ENCODE data around the gene MARCHF9.

Gene MARCHF9

DNA sequence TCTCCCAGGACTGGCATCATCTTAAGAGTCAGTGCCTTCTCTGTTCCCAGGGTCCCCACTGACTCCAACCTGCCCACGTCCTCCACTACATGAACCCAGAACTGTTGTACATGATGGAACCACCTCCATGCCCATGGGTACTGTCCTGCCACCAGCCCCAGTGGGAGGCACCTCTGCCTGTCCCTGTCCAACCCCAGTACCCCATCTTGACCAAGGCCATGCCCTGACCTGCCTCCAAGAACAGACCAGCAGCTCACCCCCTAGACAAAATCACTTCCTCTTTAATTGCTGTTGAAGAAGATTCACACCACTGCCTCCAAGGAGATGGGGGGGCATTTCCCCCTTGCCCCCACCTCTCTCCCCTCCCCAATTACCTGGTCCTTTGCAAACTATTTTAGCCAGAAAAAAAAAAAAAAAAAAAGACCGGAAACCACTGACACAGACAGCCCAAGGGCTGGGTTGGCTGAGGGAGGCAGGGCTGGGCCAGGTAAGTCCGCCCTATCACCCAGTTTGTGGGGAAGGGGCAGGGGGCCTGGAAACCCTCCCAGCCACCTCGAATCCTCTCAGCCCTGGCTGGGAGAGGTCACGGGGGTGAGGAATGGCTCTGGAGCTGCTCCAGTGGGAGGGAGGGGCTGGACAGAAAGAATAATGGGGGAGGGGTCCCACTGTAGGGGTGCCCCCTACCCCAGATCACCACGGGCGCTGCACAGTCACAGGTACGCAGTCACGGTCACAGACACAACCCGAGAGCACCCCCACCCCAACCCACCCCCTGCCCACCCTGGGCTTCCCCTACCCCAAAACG is 29.8 kb upstream of the MARCHF9 start:
- DNase-seq, result no peak

DNA sequence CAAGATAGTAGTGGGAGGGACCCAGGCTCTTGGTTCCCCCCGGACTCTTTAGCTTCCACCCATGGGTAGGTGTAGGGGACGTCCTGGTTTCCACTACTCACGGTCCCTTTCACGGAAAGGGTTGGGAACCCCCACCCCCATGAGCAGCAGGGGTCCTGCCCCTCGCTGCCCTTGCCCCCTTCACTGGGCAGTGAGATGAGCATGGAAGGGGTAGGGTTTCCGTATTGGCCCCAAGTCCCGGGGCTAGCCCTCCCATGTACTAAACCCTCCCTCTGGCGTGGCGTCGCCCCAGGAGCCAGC is 29.1 kb upstream of the MARCHF9 start:
- no peak for DNase-seq

DNA sequence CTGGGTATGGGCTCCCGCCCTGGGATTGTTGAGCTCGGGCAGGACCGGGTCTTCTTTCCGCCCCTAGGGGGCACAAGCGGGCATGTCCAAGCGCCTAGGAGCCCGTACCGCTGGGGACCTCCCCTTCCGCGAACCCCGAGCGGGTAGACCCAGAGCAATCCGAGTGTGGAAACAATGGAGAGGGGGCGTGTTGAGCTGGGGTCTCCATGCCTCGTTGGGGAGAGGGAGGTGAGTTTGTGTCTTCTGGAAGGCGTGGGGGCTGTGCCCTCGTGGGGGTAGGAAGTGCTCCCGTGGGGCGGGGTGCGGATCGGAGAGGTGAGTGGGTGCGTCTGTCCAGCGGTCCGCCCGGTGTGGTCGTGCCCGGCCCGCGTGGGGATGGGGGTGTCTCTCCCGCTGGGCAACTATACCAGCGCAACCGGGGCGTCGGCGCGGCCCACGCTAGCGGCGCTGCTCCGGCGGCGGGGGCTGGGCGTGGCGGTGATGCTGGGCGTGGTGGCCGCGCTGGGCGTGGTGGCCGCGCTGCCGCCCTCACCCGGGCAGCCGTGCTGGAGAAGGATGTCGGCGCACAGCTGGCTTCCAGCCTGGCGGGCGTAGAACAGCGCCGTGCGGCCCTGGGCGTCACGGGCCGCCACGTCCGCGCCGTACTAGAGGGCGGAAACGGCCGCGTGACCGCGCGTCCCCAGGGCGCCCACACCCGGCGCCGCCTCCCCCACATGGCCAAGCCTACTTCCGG is 28.6 kb upstream of the MARCHF9 start:
- no peak for DNase-seq

DNA sequence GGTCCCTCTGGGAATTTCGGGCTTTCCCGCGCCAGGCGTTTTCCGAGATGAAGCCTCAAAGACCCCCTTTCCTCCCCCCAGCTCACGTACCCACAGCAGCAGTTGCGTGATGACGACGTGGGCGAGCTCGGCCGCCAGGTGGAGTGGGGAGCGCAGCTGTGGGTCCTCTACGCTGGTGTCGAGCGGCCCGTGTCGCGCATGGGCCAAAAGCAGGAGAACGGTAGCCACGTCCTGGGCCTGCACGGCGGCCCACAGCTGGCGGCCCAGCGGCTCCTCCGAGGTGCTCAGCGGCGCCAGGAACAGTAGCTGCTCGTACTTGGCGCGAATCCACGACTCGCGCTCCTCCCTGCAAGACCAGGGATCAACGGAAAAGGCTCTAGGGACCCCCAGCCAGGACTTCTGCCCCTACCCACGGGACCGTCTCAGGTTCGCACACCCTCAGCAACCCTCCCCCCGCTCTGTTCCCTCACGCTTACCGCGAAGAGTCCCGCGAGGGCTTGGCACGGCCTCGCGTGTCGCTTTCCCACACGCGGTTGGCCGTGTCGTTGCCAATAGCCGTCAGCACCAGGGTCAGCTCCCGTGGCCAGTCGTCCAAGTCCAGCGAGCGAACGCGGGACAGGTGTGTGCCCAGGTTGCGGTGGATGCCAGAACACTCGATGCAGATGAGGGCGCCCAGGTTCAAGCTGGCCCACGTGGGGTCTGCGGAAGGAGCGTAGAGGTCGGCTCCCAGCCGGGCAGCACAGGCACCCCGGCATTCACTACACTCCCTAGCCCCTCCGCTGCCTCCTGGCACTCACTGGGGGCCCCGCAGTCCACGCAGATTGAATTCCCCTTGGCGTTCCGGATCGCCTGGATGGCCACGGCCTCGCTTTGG is 27.8 kb upstream of the MARCHF9 start:
- DNase-seq, result no peak

DNA sequence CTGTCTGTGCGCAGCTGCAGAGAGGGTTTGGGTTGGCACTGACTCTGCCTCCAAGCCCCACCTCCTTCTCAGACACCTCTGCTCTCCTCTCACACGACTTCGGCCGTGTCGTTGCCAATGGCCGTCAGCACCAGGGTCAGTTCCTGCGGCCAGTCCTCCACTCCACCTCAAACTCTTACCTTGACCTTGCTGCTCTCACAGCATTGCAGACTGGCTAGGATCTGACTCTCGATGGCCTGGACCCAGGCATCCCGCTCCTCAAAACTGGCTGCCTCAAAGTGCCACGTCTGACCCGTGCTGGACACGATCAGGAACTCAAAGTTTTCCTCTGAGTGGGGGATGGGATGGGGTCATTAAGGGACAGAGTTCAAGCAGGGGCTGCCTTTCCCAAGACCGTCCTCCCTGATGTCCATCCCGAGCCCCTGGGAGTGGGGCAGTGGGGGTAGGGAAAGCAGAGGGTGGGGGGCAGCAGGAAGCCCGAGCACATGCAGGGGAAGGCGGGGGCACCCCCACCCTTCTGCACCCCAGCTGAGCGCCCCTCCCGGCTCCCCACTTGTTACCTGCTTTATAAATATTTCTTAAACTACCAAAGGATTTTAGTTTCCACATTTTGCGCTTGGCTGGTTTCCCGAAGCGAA is 27.0 kb upstream of the MARCHF9 start:
- no peak for DNase-seq

DNA sequence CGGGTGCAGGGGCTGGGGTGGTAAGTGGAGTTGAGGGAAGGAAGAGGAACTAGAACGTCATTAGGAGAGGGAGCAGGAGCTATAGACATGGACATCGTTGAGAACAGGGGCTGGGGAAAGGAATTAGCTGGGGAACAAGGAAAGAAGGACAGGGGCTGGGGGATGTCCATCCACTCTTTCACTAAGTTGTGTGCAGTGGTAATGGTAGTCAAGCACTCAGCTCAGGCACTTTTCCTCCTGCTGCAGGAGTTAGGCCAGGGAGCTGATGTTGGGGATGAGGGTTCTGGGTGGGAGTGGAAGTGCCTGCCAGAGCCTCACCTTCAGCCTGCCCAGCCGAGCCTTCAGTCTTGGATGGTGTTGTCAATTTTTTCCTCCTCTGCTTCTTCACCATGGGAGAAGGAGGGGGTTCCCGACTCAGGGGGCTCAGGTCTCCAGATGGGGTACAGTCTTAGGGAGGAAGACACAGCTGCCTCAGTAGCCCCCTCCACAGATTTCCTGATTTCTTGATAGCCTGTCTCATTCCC is 25.5 kb upstream of the MARCHF9 start:
- no peak for DNase-seq

DNA sequence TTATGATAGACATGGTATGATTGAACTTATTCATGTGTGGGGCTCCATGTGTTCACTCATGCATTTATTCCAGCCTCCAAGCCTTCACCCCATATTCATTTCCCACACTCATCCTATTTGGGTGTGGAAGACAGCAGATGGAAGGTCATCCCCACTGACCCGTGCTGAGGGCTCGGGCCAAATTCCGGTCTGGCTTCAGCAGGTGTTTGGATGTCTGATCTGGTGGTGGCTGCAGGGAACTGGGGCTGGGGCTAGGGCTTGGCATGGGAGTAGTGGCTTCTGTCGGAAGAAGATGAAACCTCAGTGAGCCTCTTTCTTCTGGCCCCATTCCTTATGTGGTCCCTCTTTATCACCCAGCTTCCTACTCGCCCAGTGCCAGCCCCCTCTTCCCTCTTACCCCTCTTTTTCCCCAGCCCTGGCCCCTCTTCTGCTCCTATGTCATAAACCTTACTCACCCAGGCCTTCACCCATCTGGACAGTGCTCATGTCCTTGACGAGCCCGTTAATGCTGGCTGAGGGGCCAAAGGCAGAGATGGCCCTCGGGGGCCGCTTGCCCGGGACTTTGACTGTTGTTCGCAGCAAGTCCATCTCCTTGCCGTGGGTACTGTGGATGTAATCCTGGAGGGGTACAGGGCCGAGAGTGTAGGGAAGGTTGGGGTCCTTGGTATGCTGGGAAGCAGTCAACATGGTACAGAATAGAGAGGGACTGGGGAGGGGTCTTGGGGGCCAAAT is 24.4 kb upstream of the MARCHF9 start:
- no peak for DNase-seq

DNA sequence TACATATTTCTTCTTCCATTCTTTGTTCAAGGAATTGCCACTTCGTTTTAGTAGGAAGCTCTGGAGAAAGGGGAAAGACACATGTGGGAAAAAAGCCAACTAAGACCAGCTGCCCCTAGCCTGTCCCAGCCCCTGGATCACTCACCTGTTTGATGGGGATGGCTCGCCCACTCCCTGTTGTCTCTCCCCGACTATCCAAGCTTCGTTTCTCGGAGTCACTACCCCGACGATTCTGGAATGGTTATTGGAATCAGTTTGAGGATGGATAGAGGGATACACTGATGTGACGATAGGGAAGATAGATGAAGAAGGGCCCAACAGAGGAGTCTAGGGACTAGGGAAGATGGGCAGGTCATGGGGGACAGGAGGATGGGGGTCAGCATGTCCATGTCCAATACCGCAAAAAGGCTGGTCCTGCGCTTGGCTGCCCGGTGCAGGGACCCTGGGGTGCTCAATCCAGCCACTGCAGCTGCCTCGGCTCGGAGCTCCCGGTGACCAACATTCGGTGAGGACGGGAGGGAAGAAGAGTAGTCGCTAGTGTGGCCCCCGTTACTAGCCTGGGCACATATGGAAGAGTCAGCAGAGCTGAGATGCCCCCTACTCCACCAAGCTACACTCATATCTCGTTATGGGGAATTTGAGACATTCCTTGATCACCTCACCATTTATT is 23.4 kb upstream of the MARCHF9 start:
- DNase-seq, result no peak

DNA sequence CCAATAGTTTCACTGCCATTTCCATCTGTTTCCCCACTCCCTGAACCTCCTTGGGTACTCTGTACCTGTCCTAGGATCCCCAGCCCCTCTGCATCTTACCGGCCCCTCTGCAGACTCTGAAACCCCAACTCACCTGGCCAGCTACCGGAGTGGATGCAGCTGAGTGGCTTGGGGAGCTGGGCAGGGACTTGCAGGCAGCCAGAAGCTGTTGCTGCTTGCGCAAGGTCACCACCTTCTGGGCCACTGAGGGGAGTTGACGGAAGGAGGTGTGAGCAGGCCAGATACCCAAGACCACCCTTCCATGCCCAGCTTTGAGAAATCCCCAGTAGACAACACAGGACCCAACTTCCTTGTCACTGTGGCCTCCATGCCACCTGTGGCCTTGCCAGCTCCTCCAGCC is 22.6 kb upstream of the MARCHF9 start:
- DNase-seq, result no peak

DNA sequence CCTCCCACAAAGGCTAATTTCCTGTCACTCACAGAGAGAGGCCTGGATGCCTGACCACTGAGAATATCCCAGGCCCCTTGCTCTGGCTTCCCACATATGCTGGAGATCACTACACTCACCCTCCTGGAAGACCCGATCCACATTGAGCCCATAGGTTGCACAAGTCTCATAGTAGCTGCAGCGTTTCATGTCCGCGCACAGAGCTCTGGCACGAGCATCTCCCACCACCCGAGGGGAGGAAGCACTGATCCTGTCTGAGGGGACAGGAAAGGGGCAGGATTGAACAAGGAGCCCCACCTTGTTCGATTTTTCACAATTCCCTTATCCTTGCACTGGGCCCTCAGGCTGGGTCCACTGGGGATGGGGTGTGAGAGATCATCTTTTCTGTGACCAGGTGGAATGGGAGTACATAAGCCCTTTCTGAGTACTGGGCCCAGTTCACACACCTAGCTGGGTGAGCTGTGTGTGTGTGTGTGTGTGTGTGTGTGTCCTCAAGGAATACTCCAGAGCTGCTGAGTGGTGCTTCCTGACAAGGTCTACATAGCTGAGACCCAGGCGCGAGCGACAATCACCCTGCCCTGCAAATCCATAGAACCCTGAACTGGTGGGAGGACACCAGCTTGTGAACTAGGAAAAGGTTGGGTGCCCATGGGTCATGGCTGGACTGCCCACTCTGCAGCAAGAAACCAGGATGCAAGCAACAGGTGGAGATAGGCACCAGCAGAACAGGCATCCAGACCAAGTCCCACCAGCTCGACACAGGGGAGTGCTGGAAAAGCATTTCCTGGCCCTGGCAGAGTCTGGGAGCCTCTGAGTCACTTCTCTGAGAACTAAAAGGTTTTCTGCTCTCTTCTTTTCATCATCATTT is 21.9 kb upstream of the MARCHF9 start:
- no peak for DNase-seq

DNA sequence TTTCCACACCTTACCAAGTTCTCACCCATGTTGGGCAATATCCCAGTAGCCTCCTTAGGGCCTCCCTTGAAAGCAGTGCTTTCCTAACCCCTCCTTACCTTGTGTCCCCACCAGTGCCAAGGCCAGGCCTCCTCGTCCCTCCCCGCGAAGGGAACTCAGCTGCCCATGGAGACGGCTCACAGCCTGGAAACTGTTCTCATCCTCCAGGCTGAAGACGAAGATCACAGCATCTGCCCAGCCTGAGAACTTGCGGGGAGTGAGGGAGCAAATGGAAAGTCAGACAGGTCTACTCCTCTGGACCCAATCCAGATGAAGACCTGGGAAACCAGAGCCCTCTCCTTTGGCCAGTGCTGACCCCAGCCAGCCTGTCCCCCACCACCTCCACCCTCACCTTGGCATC is 21.0 kb upstream of the MARCHF9 start:
- no peak for DNase-seq

DNA sequence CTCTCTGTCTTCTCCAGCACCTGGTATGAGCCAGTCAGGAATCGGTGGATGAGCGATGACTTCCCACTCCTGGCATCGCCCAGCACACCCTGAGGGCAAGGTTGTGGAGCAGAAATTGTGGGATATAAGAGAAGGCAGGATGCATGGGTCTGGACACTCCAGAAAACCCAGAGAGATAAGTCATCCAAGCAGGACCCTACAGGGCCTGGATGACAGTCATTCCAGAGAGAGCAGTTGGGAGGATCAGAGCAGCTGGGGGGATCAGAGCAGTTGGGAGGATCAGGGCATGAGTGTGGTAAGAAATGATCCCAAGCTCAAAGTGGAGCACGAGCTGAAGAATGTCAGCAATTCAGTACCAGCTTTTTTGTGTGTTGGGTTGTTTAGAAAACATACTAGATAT is 20.3 kb upstream of the MARCHF9 start:
- no peak for DNase-seq

DNA sequence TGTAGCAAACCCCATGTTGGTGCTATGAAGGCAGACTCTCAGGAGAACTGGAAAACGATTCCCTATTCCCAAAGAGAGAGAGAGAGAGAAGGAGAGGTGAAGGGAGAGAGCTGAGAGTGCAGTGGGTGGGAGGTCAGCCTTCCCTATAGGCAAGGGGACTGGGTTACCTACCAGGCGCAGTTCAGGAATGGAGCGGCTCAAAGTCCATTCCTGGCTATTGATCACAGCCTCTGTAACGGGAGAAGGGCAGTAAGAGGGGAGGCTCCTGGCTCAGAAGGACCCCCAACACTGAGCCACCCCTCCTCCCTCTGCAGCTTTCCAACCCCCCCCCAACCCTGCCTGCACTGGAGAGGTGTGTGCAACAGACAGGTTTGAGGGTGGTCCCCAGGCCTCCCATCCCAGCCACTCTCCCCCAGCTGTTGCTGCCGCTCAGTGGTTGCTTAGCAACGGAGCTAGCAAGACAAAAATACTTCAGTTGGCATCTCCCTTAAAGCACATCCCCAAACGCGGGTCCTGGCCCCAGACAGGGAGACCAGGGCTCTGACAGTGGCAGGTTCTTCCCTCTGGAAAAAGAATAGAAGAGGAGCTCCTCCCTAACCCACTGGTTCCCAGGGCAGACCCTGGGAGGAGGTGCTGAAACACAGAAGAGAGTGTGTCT is 19.6 kb upstream of the MARCHF9 start:
- DNase-seq, result no peak

DNA sequence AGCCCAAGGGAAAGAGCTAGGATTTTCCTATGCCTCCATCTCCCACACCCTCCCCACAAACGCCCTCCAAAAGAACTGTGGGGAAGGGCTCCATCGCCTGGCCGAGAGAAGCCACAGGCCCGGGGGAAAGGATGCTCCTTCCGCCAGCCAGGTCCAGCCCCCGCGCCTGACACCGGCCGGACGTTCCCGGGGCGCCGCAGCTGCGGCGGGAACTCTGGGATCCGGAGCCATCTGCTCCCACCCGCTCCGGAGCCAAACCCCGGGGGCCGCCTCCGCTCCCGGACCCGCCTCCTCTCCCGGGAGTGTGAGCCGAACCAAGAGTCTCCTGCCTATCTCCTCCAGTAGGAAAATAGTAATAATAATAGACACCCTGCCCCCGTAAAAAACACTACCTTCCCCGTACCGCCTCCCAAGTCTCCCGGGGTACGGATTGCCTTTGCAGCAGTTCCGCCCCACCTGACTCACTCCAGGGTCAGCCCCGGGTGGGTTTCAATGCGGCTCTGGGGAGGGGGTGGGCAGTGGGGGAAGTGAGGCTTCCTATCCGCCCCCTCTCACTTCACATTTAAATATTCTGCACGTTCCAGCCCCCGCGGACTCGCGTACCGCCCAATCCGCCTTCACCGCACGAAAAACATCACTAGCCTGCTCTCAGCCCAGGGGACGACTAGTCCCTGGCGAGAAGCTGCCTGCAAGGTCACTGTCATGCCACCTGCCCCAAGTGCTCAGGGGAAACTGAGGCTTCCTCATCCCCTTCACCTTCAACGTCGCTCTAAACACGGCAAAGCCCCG is 18.8 kb upstream of the MARCHF9 start:
- no peak for DNase-seq

DNA sequence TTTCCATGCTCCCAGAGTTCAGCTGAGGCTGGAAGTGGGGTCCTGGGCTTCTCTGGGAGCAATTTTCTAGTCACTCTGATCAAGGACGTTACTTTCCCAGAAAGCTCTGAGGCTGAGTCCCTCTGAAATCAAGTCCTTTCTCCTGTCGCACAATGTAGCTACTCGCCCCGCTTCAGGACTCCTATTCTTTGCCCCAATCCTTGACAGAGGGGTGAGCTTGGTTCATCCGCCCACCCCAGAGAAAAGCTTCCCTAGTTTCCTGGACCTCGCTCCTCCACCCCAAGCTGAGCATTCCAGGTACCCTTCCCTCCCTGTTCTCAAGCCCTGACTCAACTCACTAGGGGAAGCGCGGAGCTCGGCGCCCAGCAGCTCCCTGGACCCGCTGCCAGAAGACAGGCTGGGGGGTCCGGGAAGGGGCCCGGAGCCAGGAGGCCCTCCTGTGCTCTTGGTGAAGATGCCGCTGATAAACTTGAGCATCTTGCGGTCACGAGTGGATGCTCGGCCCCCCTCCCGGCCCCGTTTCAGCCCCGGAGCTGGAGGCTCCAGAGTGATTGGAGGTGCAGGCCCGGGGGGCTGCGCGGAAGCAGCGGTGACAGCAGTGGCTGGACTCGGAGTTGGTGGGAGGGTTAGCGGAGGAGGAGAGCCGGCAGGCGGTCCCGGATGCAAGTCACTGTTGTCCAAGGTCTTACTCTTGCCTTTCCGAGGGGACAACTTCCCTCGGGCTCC is 18.0 kb upstream of the MARCHF9 start:
- no peak for DNase-seq

DNA sequence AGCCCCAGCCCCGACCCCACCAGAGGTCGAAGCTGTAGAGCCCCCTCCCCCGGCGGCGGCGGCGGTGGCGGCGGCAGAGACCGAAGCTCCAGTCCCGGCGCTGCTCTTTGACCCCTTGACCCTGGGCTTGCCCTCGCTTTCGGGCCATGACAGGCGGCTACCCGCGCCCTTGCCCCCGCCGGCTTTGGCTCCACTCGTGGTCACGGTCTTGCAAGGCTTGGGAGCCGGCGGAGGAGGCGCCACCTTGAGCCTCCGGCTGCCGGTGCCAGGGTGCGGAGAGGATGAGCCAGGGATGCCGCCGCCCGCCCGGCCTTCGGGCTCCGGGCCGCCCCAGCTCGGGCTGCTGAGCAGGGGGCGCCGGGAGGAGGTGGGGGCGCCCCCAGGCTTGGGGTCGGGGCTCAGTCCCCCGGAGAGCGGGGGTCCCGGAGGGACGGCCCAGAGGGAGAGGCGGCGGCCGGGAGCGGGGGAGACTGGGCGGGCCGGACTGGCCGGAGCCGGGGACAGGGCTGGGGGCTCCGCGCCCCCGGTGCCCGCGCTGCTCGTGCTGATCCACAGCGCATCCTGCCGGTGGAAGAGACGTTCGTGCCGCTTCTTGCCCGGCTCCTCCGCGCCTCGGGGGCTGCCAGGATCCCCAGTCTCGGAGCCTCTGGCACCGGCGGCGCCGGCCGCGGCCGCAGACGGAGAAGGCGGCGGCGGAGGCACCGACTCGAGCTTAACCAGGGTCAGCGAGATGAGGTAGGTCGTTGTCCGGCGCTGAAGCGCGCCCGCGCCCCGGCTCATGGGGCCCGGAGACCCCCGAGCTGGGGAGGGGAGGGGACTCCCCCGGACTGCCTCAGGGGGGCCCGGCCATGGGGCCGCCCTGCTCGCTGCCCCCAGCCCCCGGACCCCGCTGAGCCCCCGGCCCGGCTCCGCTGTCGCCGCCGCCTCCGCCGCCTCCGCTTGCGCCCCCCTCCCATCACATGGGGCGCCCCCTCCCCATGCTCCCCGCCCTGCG is 17.1 kb upstream of the MARCHF9 start:
- DNase-seq, result no peak

DNA sequence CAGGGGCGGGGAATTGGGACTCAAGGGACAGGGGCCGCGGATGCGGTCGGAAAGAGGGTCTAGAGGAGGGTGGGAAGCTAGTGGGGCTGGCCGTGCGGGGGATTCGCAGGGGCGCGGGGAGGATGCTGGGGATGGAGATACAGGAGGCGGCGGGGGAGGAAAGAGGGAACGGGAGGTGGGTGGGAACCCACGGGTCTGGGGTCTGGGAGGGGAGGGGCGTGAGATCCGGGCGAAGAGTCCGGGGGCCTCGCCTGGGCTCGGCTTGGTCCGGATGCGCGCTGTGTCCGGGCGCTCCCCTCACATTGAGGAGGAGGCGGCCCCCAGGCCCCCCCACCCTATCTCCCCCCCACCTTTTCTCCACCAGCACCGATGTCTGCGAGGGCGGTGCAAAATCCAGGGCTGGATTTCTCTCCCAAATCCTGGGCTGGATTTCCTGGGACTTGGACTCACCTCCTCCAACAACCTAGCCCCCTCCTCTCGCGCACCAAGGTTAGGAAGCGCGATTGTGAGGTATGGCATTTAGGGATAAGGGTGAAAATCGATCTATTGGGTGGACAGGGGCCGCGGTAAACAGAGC is 16.2 kb upstream of the MARCHF9 start, which contains the start of gene AGAP2:
Gene AGAP2 (minus strand): TSS at position 82 of the 577 bp plus-strand sequence. CDS start 496 bp downstream, outside the sequence.
- no peak for DNase-seq

All from activated T-cell treated with anti-CD3 and anti-CD28 coated beads, Interleukin-2, amount 50 U/mL, for 1 hour (primary cell).